ENCODE data around the gene USF3.
A peak's percentile ranks its signal among the peaks of the same experiment; 100 is the strongest.

The USF3 gene

GRCh38 chr3:113695786-113696645 lies at the start of gene USF3:
Gene USF3, minus strand, starts transcription at chr3:113696642. Its CDS starts 21,764 bp downstream, at chr3:113674878.
- DNase-seq, result no peak

- DNase-seq, result peak; percentile 75
Measured at GRCh38 chr3:113745756-113746547, 49.5 kb upstream of the USF3 start, which contains the start of gene NAA50. Gene NAA50, minus strand, starts transcription at chr3:113746249. Its CDS starts 300 bp downstream, at chr3:113745949.

GRCh38 chr3:113744941-113745755 lies 48.7 kb upstream of the USF3 start:
- DNase-seq, result peak; percentile 26

- DNase-seq, result no peak
Measured at GRCh38 chr3:113743006-113743630, 46.7 kb upstream of the USF3 start.

- DNase-seq, result no peak
Measured at GRCh38 chr3:113741620-113742019, 45.2 kb upstream of the USF3 start.

- no peak for DNase-seq
Measured at GRCh38 chr3:113741086-113741485, 44.6 kb upstream of the USF3 start.

- DNase-seq, result peak; percentile 1
Measured at GRCh38 chr3:113736548-113737089, 40.2 kb upstream of the USF3 start.

GRCh38 chr3:113731694-113732093 lies 35.3 kb upstream of the USF3 start:
- no peak for DNase-seq

GRCh38 chr3:113730550-113730949 lies 34.1 kb upstream of the USF3 start:
- no peak for DNase-seq

GRCh38 chr3:113728661-113729060 lies 32.2 kb upstream of the USF3 start:
- DNase-seq, result no peak

GRCh38 chr3:113721636-113722035 lies 25.2 kb upstream of the USF3 start:
- DNase-seq, result no peak

GRCh38 chr3:113719758-113720157 lies 23.3 kb upstream of the USF3 start:
- DNase-seq, result no peak

- no peak for DNase-seq
Measured at GRCh38 chr3:113719294-113719693, 22.9 kb upstream of the USF3 start.

- DNase-seq, result no peak
Measured at GRCh38 chr3:113717818-113718217, 21.4 kb upstream of the USF3 start.

- no peak for DNase-seq
Measured at GRCh38 chr3:113717308-113717707, 20.9 kb upstream of the USF3 start.

GRCh38 chr3:113714702-113715101 lies 18.3 kb upstream of the USF3 start:
- DNase-seq, result no peak

GRCh38 chr3:113712129-113712528 lies 15.7 kb upstream of the USF3 start:
- DNase-seq, result no peak

- no peak for DNase-seq
Measured at GRCh38 chr3:113707835-113708234, 11.4 kb upstream of the USF3 start.

- no peak for DNase-seq
Measured at GRCh38 chr3:113698956-113699355, 2.5 kb upstream of the USF3 start.

GRCh38 chr3:113698213-113698742 lies 1.8 kb upstream of the USF3 start:
- no peak for DNase-seq

- no peak for DNase-seq
Measured at GRCh38 chr3:113697500-113698090, 1.2 kb upstream of the USF3 start.
